Fibroblast of peridontal ligament (primary cell): ENCODE data around the gene CDH4.

Experiments
- DNase-seq: peaks from one replicate; pipeline ENCODE4 v3.0.0-alpha.2; 2010; ENCODE audit errors: extremely low read depth

CDH4 gene

DNA sequence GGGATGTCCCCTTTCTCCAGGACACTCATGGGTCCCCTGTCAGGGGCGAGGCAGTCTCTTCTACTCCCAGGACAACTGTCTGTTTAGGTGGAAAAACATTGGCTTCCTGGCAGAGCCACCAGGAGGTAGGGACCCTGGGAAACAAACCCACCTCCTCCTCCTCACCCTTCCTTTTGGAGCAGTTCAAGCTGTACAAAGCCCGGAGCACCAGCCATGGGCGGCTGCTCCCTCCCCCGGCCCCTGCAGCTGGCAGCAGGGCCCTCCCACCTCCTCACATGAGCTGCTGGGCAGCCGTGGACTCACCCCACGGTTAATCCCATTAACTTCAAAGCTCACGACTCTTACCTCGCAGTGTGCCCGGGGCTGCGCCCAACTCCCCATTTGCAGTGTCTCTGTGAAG lies 48.6 kb downstream of the CDH4 start:
- no peak for DNase-seq

DNA sequence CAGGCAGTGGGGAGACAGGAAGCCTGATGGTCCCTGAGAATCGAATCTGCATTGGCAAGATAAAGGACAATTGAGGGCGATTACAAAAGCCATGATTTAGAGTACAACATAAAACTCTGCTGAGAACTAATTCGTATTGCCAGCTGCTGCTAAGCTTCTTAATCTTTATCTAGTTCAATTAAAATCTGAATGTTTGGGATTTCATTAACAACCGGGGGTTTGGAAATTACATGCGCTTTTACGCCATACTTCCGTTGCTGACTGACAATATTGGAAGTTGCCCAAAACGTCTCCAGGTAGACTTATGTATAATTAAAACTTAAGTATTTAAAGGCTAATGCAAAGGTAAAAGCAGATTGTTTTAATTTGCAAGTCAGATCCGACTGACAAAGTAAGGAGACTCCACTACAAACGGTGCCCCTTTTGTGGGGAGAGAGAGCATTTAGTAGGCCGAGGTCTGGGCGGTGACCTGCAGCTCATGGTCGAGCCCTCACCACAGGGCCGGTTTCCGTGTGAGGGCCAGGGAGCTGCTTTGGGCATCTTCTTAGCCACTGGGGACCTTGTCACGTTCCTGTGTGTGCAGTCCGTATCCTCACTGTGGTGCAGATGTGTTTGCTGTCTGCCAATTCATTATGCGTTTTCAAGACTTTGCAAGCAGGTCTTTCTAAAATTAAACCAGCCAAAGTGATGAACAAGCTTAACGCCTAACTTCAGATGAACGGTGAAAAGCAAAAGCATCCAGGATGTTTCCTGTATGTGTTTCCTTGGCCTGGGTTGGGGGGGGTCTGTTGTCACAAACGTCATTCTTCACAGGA lies 49.9 kb downstream of the CDH4 start:
- DNase-seq, result no peak

DNA sequence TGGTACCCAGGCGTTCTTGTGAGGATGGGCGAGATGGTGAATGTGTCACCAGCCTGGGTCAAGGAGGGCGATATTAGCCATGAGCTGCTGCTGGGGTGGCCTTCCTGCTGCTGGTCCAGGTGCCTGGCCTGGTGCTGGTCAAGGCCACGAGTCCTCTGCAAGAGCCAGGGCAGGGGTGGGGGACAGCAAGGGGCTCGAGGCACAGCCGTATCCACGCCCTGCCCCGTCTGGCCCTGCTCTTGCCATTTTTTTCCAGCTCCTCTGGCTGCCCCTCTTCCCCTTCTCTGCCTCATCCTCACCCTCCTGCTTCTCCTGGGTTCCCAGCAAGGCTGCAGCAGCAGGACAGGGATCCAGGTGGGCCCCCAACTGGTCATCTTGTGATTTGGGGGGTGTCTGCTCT lies 51.2 kb downstream of the CDH4 start:
- no peak for DNase-seq

DNA sequence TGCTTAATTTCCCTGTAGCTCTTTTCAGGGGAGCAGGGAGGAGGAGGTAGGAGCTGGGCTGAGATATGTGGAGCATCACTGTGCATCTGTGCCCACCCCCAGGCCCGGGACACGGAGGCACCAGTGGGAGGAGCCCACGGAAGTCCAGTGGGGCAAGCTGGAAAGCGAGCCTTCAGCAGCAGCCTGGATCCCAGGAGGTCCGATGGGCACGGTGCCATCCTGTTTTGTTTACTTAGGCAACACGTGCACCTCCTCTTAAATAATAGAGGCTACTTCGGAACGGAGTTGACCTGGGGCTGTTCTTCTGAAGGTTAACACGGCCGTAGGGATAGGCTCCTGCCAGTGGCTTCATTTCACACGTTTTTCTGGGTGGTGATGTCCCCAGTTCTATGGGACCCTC lies 51.6 kb downstream of the CDH4 start:
- DNase-seq, result no peak

DNA sequence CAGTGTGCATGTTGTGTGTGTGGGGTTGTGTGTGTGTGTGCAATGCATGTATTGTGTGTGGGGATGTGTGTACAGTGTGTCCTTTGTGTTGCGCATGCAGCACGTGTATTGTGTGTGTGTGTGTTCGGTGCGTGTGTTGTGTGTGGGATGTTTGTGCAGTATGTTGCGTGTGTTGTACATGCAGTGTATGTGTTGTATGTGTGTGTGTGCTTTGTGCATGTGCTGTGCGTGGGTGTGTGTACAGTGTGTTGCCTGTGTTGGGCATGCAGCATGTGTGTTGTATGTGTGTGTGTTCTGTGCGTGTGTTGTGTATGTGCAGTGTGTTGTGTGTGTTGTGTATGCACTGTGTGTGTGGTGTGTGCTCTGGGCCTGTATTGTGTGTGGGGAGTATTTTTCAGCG lies 52.7 kb downstream of the CDH4 start:
- no peak for DNase-seq

DNA sequence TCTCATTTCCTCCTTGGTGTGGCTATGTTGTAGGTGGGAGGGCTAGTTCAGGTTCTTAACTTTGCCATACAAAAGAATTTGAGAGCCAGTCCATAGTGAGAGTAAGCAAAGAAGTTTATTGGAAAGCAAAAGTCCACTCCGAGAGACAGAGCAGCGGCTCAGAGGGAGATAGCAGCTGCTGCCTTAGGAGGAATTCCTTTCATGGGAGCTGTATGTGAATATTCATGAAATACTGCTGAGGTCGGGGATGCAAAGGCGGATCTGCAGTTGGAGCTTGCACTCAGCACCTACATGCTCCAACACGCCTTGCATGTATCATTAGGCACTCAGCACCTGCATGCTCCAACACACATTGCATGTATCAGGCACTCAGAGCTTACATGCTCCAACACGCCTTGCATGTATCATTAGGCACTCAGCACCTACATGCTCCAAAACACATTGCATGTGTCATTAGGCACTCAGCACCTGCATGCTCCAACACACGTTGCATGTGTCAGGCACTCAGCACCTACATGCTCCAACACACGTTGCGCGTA lies 54.9 kb downstream of the CDH4 start:
- DNase-seq, result no peak

DNA sequence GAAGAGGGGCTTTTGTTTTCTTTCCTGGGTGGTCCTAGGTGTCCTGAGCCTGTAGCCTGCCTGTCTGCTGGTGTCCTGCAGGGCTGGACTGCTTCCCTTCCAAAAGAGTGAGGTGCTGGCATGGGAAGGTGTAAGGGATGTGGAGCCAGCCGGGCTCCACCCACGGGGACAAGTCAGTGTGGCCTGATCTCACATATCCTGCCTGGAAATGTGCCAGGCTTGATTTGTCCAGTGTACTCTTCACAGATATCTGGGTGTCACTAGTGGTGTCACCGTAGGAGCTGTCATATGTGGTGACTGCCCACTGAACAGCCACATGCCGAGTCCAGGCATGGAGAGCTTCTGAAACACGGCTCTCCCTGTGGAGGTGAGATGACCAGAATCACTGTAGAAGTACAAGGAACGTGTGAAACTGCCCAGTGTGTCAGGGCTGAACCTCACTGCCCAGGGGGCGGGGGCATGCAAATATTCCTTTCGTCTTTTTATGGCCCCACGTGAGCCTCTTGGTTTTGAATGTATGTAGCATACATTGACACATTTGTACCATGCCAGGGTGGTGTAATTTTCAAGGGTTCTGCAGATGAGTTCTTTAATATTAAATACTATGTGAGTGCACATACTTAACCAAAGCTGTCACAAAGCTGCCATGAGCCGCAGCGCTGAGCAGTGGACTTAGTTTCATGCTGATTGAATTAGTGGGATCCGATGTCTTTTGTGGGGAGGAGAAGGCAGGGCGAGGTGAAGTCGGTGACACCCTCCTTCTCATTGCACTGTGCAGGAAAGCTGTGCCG lies 55.8 kb downstream of the CDH4 start:
- no peak for DNase-seq

DNA sequence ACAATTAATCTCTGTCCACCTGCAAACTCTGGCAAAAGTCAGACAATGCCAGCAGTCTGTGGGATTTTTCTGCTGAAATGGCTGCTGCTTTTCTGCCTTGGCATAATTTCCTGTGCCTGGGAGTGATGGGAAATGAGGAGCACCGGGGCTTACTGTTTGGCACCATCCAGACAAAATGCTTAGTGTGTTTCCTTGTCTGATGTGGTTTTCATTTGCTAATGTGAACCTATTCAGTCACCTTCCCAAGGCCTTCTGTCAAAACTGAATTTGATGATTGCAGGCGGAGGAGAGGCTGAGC lies 56.4 kb downstream of the CDH4 start:
- DNase-seq, result no peak

DNA sequence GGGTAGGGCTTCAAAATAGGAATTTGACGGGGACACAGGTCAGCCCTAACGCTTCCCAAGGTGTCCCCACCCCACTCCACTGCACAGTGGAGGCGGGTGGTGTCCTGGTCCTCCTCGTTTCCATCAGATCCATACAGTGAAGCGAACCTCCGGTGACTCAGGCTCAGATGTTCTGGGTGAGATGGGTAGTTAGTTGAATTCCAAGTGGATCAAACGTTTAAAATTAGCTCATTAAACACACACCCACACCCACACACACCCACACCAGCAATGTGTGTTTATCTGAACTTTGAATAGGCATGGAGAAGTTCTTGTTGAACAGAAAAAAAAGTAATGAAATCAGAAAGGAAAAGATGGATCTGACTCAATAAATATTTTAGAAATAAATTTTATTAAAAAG lies 58.9 kb downstream of the CDH4 start:
- DNase-seq, result no peak

DNA sequence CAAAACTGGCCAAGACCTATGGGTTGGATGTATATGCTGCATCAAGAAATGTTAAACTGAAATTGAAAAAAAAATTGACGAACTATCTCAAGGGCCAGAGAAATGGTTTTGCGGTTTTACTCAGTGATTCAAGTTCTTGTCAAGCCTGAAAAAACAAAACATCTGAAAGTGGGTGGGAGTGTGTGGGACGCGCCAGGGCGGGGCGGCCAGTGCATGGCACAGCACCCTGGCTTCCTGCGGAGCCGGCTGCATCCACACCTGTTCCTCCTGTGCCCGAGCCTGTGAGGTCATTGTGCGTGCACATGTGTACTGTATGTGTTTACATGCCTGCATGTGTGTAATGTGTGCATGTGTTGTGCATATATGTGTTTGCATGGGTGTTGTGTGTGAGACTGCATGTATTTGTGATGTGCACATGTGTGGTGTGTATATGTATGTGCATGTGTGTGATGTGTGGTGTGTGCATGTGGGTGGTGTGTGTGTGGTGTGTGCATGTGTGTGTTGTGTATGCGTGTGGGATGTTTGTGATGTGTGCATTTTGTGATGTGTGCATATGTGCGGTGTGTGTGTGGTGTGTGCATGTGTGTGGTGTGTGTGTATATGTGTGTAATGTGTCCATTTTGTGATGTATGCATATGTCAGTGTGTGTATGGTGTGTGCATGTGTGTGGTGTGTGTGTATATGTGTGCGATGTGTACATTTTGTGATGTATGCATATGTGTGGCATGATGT lies 59.8 kb downstream of the CDH4 start:
- no peak for DNase-seq

DNA sequence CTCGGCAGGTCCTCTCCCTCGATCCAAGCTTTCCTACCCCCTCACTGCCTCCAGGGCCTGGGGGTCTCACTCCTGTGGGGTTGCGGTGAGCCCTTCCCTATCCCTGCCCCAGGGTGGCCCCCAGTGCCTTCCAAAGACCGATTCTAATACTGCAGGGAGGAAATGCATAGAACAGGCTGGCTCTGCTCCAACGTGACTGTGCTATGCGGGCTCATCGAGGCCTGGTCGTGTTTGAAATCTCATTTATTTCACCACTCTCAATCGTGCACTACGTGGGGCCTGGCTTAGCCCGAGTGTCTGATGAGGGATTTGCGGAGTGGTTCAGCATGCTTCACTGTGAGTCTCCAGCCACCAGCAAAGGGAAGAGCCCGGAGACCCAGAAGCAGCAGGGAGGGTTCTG lies 60.9 kb downstream of the CDH4 start:
- DNase-seq, result no peak

DNA sequence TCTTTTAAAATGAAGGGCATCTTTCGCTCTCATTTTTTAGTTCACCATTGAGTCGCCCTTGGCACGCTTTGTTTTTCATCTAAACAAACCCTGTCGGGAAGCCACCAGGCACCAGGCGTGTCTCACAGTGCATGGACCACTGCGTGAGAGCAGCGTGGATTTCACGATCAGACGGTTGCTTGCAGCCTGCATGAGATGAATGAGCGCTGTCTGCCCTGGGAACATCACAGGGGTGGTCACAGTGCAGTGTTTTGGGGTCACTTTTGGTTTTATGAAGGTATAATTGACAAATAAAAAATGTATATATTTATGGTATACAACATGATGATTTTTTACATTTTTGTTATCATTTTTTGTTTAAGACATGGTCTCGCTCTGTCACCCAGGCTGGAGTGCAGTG lies 61.3 kb downstream of the CDH4 start:
- DNase-seq, result no peak

DNA sequence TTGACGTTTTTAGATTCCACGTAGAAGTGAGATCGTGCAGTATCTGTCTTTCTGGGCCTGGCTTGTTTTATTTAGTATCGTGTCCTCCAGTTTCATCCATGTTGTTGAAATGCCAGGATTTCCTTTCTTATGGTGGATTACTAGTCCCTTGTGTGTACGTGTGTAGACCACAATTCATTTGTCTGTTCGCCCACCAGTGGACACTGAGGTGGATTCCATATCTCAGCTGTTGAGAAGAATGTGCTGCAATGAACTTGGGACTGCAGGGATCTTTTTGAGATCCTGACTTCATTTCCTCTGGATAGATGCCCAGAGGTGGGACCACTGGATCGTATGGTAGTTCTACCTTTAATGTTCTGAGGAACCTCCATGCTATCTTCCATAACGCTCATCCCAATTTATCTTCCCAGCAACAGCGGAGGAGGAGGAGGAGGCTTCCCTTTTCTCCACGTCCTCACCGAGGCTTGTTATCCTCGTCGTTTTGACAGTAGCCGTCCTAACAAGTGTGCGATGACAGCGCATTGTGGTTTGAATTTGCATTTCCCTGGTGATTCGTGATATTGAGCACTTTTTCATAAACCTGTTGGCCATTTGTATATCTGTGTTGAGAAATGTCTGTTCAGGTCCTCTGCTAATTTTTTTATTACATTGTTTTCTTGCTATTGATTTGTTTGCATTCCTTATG lies 62.4 kb downstream of the CDH4 start:
- DNase-seq, result no peak

DNA sequence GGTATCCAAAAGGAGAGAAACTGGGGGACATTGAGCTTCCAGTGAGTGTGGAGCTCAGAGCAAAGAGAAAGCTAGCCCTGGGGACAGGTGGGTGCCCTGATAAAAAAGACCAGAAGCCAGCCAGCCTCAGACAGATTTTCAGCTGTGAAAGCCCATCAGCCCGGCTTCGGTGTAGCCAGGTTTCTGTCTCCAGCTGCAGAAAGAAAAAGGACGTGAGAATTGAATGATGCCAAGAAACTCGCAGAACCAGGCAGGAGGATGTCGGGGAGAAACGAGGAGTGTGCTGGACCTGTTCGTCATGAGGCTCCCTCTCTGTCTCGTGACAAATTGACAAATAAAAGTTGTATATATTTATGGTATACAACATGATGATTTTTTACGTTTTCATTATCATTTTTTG lies 63.3 kb downstream of the CDH4 start:
- DNase-seq, result no peak

DNA sequence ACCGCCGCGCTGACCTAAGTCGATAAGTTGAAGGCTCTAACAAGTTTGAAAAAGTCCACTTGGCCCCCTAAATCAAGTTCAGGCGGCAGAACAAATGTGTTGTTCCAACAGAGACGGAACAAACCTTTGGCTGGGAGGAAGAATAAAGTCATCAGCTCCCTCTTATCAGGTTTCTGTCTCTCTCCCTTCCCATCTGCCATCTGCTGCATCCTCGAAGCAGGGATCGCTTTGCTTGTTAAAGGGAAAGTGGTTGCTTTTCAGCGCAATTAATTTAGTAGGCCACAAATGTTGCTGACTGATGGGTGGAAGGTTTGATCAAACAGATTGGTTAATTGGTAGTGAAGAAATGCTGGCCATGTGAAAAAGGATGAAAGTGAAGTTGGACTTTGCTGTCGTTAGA lies 64.3 kb downstream of the CDH4 start:
- DNase-seq, result no peak

DNA sequence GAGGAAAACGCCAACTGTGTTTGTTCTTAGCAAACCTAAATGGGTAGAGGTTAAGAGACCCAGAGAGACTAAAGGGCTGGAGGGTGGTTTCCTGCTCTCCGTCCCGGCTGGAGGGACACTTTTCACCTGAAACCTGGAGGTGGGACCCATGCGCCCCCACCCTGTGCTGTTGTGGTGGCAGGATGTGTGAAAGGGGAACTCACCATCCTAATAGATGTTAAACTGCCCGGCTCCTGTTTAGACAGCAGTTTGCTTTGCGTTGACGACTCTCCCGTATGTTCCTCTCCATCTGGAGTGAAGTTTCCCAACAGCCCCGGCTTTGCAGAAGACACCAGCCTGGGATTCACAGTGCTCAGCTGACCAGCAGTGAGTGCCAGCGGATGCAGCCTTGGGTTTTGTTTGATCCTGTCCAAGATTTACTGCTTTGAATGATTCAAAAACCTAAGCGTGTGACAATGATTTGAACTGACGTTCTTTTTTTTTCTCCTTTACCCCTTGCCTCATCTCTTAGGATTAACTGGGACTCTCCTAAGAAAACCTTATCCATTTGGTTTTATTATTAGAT lies 66.0 kb downstream of the CDH4 start:
- no peak for DNase-seq

DNA sequence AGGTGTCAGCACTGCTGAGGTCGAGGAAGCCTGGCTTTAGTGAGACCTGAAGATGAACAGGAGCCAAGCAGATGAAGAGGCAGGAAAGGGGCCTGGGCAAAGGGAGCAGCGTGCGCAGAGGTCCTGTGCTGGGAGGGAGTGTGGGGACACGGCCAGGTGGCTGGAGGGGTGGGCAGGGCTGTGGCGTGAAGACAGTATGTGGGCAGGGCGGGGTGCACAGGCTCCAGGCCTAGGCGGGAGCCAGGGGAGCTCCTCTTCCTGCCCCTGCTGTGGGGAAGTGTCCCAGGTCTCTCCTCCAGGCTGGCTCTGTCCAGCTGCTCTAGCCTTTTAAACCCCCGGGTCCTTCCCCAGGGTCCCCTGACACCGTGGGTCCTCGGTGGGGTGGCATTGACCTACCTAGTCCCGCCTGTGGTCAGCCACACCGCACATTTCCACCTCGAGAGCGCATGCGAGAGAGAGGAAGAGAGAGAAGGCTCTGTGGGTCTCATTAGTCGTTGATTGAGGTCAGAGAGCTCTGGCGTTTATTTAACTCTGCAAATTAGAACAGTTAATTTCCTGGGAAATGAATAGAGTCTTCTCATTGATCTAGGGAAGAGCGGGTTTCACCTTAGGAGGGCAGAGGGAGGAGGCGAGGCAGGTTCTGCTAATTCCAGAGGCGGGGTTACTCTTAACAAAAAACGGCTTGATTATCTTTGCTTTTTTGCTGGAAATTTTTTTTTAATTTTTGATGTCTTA lies 68.8 kb downstream of the CDH4 start:
- no peak for DNase-seq

DNA sequence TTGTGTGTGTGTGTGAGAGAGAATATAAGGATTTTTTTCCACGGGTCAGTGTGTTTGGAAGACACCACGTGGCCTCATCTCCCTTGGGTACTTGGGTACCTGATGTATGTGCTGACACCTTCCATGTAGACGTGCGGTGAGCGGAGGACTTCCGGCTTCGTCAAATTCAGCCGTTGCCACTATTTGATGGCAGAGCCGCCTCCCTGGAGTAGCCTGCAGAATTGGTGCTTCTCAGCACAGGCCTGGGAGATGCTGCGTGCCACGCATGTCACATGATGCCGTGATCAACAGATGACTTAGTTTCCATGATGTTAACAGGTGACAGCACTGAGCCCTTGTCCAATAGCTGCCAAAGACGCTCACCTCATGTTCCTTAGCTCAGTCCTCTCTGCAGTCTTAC lies 69.4 kb downstream of the CDH4 start:
- DNase-seq, result no peak

DNA sequence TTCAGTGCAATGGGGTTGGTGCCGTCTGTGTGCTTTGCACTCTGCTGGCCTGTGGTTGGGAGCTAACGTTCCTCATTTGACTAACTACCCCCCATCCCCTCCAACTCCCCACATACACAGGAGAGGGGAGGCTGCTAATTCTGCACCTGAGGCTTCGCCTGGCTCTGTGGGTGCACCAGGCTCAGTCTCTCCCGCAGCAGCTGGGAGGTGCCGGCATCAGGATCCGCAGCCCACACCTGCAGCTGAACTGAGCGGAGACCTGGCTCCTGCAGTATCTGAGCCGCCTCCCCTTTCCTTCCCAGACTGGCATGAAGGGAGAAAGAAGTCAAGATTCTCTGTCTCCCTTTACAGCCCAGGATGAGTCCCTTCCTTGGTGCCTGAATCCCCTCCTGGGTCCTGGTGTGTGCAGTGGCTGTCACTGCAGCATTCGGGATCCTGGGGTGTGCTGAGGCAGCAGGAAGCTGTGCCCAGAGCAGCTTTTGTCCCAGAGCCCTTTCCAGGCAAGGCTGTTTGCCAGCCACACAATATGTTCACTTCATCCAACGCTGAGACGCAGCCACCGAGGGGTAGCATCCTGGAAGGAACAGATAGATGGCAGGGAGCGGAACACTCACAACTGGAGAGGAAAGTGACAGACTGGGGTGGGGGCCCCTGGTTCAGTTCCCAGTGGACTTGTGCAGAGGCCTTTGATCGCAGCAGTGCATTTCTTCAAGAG lies 70.2 kb downstream of the CDH4 start:
- DNase-seq, result no peak

DNA sequence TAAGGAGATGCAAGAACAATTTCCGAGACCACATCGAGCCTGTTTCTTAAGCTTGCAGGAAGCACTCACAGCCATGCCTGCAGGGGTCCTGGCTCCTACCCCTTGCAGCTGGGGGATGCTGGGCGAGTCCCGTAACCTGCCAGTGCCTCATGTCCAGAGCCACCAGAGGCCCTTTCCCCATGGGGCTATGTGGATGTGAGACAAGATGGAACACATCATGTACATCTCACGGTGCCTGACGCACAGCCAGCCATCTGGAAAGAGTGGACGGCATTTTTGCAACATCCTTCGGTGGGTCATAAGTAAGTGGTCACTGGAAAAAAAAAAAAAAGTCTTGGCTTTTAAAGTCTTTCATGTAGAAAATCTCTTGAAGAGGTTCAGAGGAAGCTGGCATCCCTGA lies 72.8 kb downstream of the CDH4 start:
- DNase-seq, result no peak
